Epithelial cell of esophagus (primary cell): ENCODE measurements around the gene LIN37.

Experiments
- DNase-seq: peaks from one replicate; pipeline ENCODE4 v3.0.0; 2010; ENCODE audit warnings: low read depth
- H3K4me3 ChIP-seq: 2 replicates; pipeline ENCODE4 v1.5.1; 2011; ENCODE audit warnings: mild to moderate bottlenecking, low read length, control low read depth
- CTCF ChIP-seq: IDR thresholded peaks from 2 replicates; pipeline ENCODE4 v1.5.1; 2011; ENCODE audit warnings: low read depth, mild to moderate bottlenecking, low read length, control low read depth, inconsistent platforms; ENCODE audit not compliant: insufficient read depth; ENCODE audit errors: missing control alignments

The LIN37 gene

GRCh38 chr19:35750167-35750566 lies 1.8 kb downstream of the LIN37 start:
- no peak for TF ChIP-seq CTCF
- peak; percentile 22 for DNase-seq
- no peak overlapping the region for H3K4me3 ChIP-seq

DNA sequence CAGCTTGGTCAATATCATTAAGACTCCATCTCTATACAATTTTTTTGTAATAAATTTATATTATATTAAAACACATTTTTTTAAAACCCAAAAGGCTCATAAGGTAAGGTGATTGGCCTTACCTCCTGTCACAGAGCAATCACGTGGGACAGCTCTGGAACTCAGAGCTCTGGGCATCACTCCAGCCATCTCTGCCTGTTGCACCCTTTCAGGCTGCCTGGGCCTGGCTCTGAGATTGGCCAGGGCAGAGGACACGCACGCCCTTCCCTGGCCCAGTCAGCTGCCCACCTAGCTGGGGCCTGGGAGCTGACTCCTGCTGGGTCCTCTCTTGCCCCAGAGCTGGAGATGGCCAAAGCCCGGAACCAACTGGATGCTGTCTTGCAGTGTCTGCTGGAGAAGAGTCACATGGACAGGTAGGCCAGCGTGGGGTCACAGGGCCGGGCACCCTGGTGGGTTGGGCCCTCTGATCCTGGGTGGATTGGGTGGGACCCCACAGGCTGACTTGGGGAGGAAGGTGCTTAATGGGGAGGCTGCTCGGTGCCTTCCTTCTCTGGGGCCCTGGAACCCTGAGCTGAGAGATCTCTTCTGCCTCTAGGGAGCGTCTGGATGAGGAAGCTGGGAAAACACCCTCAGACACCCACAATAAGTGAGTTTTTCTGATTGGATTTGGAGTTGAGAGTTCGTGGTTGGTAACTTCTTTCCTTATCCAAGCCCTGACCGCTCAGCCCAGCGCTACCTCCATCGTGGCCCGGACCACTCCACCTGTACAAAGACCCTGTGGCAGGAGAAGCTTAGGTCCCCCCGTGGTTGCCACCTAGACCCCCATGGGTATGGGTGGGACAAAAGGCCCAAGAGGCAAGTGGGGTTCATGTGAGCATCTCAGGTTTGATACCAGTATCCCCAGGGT lies 3.7 kb downstream of the LIN37 start:
- DNase-seq: no peak
- no peak for TF ChIP-seq CTCF
- H3K4me3 ChIP-seq: no peak overlapping the region

DNA sequence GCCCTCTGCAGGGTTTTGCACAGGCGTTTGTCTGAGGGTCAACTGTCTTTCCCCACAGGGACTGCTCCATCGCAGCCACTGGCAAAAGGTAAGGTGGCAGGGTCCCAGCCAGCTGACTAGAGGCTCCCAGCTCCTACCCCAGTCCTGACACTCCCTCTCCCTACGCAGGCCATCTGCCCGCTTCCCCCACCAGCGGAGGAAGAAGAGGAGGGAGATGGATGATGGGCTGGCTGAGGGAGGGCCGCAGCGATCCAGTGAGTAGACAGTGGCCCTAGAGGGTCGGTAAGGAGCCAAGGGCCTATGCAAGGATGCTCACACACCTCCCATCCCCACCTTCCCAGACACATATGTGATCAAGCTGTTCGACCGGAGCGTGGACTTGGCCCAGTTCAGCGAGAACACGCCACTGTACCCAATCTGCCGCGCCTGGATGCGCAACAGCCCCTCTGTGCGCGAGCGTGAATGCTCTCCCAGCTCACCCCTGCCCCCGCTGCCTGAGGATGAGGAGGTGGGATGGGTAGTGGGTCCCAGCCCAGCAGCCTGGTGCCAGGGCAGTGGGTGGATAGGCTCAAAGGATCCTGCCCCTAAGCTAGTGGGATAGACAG lies 4.5 kb downstream of the LIN37 start:
- no peak for DNase-seq
- TF ChIP-seq CTCF: no peak

DNA sequence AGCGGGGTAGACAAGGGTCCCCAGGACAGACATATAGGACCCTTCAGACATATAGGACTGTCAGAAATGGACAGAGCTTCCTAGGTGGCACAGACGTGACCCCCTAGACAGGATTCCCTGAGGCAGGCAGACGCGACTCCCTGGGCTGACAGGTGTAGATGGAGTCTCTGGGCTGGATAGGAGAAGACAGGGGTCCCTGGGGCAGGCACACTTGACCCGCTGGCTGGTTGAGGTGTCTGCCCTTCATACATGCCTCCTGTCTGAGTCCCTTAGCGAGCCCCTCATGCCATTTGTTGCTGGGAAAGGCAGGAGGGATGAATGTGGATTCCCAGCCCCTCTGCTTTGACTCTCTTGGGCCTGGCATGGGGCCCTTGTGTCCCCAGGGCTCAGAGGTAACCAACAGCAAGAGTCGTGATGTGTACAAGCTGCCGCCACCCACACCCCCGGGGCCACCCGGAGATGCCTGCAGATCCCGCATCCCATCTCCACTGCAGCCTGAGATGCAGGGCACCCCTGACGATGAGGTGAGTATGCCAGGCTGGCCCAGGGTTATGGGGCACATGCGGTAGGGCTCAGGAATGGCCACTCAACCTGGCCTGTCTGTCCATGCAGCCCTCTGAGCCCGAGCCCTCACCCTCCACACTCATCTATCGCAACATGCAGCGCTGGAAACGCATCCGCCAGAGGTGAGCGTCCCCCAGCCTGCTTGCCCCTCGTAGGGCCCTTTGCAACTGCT lies 5.4 kb downstream of the LIN37 start:
- DNase-seq: no peak
- no peak for TF ChIP-seq CTCF
- no peak overlapping the region for H3K4me3 ChIP-seq

More for the DNA sequence above, 4.5 kb downstream of the LIN37 start:
- H3K4me3 ChIP-seq: no peak overlapping the region

GRCh38 chr19:35754370-35755130 lies 6.2 kb downstream of the LIN37 start:
- H3K4me3 ChIP-seq: no peak overlapping the region
- DNase-seq: no peak
- TF ChIP-seq CTCF: no peak

DNA sequence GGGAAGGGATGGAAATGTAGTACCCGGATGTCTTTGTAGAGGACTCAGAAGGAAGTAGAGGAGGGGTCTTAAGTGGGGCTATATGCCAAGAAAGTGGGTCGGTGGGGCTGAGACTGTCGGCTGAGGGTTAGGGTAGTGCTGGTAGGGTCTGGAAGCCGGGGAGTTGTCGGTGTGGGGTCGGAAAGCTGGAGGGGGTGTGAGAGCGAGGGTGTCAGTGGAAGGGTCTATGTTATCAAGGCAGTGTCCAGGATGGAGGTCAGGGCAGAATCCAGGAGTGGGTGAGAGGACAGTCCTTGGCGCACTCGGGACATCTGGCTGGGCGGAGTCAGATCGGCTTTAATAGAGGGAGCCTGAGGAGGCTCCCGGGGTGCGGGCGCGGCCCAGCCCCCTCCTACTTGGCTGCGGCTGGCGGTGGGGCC lies 6.8 kb downstream of the LIN37 start:
- no peak for TF ChIP-seq CTCF
- H3K4me3 ChIP-seq: peak overlapping the region; percentile 22
- no peak for DNase-seq
